ENCODE data around the gene COL13A1.
A peak's percentile ranks its signal among the peaks of the same experiment; 100 is the strongest.

COL13A1 gene

GRCh38 chr10:69911613-69912528 lies 110.2 kb downstream of the COL13A1 start:
- peak; percentile 56 for DNase-seq (ENCODE audit: low spot score)

GRCh38 chr10:69912589-69912988 lies 110.9 kb downstream of the COL13A1 start:
- no peak for DNase-seq (ENCODE audit: low spot score)

- DNase-seq (ENCODE audit: low spot score), result no peak
Observed at GRCh38 chr10:69913606-69914382, 112.1 kb downstream of the COL13A1 start.

GRCh38 chr10:69914398-69915214 lies 112.9 kb downstream of the COL13A1 start:
- peak; percentile 90 for DNase-seq (ENCODE audit: low spot score)

GRCh38 chr10:69915215-69915560 lies 113.5 kb downstream of the COL13A1 start:
- DNase-seq (ENCODE audit: low spot score), result no peak

- no peak for DNase-seq (ENCODE audit: low spot score)
Observed at GRCh38 chr10:69916118-69916517, 114.4 kb downstream of the COL13A1 start.

- DNase-seq (ENCODE audit: low spot score), result no peak
Observed at GRCh38 chr10:69918036-69918435, 116.3 kb downstream of the COL13A1 start.

GRCh38 chr10:69919250-69919649 lies 117.5 kb downstream of the COL13A1 start:
- no peak for DNase-seq (ENCODE audit: low spot score)

- no peak for DNase-seq (ENCODE audit: low spot score)
Observed at GRCh38 chr10:69925111-69925510, 123.4 kb downstream of the COL13A1 start.

- DNase-seq (ENCODE audit: low spot score), result no peak
Observed at GRCh38 chr10:69928339-69928738, 126.6 kb downstream of the COL13A1 start.

GRCh38 chr10:69929575-69929974 lies 127.9 kb downstream of the COL13A1 start:
- no peak for DNase-seq (ENCODE audit: low spot score)

- DNase-seq (ENCODE audit: low spot score), result no peak
Observed at GRCh38 chr10:69934768-69935167, 133.1 kb downstream of the COL13A1 start.

- DNase-seq (ENCODE audit: low spot score), result peak; percentile 25
Observed at GRCh38 chr10:69936091-69936490, 134.4 kb downstream of the COL13A1 start.

- DNase-seq (ENCODE audit: low spot score), result no peak
Observed at GRCh38 chr10:69938541-69938991, 136.9 kb downstream of the COL13A1 start.

- no peak for DNase-seq (ENCODE audit: low spot score)
Observed at GRCh38 chr10:69939061-69939460, 137.4 kb downstream of the COL13A1 start.

GRCh38 chr10:69939481-69939880 lies 137.8 kb downstream of the COL13A1 start:
- no peak for DNase-seq (ENCODE audit: low spot score)

- no peak for DNase-seq (ENCODE audit: low spot score)
Observed at GRCh38 chr10:69941730-69942129, 140.0 kb downstream of the COL13A1 start.

GRCh38 chr10:69943292-69943820 lies 141.7 kb downstream of the COL13A1 start:
- DNase-seq (ENCODE audit: low spot score), result no peak

- no peak for DNase-seq (ENCODE audit: low spot score)
Observed at GRCh38 chr10:69944761-69945160, 143.1 kb downstream of the COL13A1 start.

GRCh38 chr10:69948261-69948660 lies 146.6 kb downstream of the COL13A1 start:
- DNase-seq (ENCODE audit: low spot score), result no peak

- DNase-seq (ENCODE audit: low spot score), result no peak
Observed at GRCh38 chr10:69949770-69950169, 148.1 kb downstream of the COL13A1 start.

GRCh38 chr10:69951658-69952057 lies 150.0 kb downstream of the COL13A1 start:
- no peak for DNase-seq (ENCODE audit: low spot score)
